IMR-90 (cell line): Measurements from ENCODE around the gene SLC19A1.

Experiments used
- CHD1 ChIP-seq: IDR thresholded peaks from 2 replicates; pipeline ENCODE4 v1.6.1; 2012; ENCODE audit warnings: low read depth, low read length, improper control_type of control experiment
- CTCF ChIP-seq: conservative IDR thresholded peaks from 2 replicates; pipeline ENCODE4 v1.5.1; 2012; ENCODE audit warnings: mild to moderate bottlenecking, low read depth, low read length, improper control_type of control experiment
- ELK1 ChIP-seq: fragments of 150-350 bp; IDR thresholded peaks from 2 replicates; pipeline ENCODE4 v1.6.1; 2016; ENCODE audit warnings: low read depth, mild to moderate bottlenecking, low read length, moderate library complexity, borderline replicate concordance
- MAFK ChIP-seq: IDR thresholded peaks from 2 replicates; pipeline ENCODE4 v1.6.1; 2012; ENCODE audit warnings: low read depth, low read length, improper control_type of control experiment
- POLR2A ChIP-seq: IDR thresholded peaks from 2 replicates; pipeline ENCODE4 v1.6.1; 2012; ENCODE audit warnings: mild to moderate bottlenecking, low read depth, low read length

- TF ChIP-seq POLR2A (no peak), CHD1 (no peak), CTCF (no peak), ELK1 (no peak), MAFK (no peak)
These were observed 17.2 kb upstream of the SLC19A1 start for GRCh38 chr21:45559216-45560105.
